Smooth muscle cell of bladder (primary cell): ENCODE results near the gene CLEC4G. TPM values are rescaled to one million over a fixed set of nuclear protein-coding genes. Genes with fewer than 3 reads are reported as not detected.

Experiments
- total RNA-seq: library from RNA; depleted of rRNA; stranded (reverse); fragments of >200 nt; gene quantifications from 2 replicates; pipeline ENCODE4 v1.2.3, GENCODE V29; 2014

The CLEC4G gene
- not detected in 2 replicates for total RNA-seq

GRCh38 chr19:7732045-7732444 lies at the start of gene CLEC4G:
CLEC4G (minus strand) TSS chr19:7732110; CDS start chr19:7732102, 8 bp downstream.

GRCh38 chr19:7762719-7763293 lies 30.9 kb upstream of the CLEC4G start, which contains the start of gene CLEC4M:
CLEC4M (plus strand) TSS chr19:7763243; CDS start chr19:7763267, 24 bp downstream.

GRCh38 chr19:7746903-7747884 lies 15.3 kb upstream of the CLEC4G start, which contains the start of gene CD209:
CD209 (minus strand) TSS chr19:7747534; CDS start chr19:7747511, 23 bp downstream.

GRCh38 chr19:7701654-7702457 lies 30.1 kb downstream of the CLEC4G start, which contains the start of gene FCER2:
FCER2 (minus strand) TSS chr19:7702131; CDS start chr19:7699760, 2,371 bp downstream.

GRCh38 chr19:7680606-7681339 lies 51.1 kb downstream of the CLEC4G start, which contains the start of gene TRAPPC5:
TRAPPC5 (plus strand) TSS chr19:7680833; CDS start chr19:7682254, 1,421 bp downstream.

Other genes with a start within 250 kb of the CLEC4G start
- 2.2 and 3.8 TPM in 2 replicates for gene PEX11G, start 243.1 kb downstream of the CLEC4G start, total RNA-seq
- gene ZNF358, start 216.0 kb downstream of the CLEC4G start, total RNA-seq: 8.5 and 11.4 TPM in 2 replicates
- 3.8 and 5.6 TPM in 2 replicates for gene MCOLN1, start 209.5 kb downstream of the CLEC4G start, total RNA-seq
- 38.5 and 63.0 TPM in 2 replicates for gene PNPLA6, start 196.4 kb downstream of the CLEC4G start, total RNA-seq
- gene CAMSAP3, start 136.2 kb downstream of the CLEC4G start, total RNA-seq: not detected in 2 replicates
- 20.9 and 23.4 TPM in 2 replicates for gene XAB2, start 102.6 kb downstream of the CLEC4G start, total RNA-seq
- gene PET100, start 102.3 kb downstream of the CLEC4G start, total RNA-seq: 34.2 and 39.3 TPM in 2 replicates
- not detected in 2 replicates for gene PCP2, start 98.4 kb downstream of the CLEC4G start, total RNA-seq
- gene STXBP2, start 95.0 kb downstream of the CLEC4G start, total RNA-seq: 6.6 and 8.8 TPM in 2 replicates
- not detected in 2 replicates for gene RETN, start 63.1 kb downstream of the CLEC4G start, total RNA-seq
- gene MCEMP1, start 55.0 kb downstream of the CLEC4G start, total RNA-seq: not detected in 2 replicates
- gene TRAPPC5, start 51.3 kb downstream of the CLEC4G start, total RNA-seq: 124 and 126 TPM in 2 replicates
- gene FCER2, start 30.0 kb downstream of the CLEC4G start, total RNA-seq: not detected in 2 replicates
- not detected in 2 replicates for gene CD209, start 15.4 kb upstream of the CLEC4G start, total RNA-seq
- gene CLEC4M, start 31.1 kb upstream of the CLEC4G start, total RNA-seq: not detected in 2 replicates
- gene EVI5L, start 98.1 kb upstream of the CLEC4G start, total RNA-seq: 13.5 and 14.7 TPM in 2 replicates
- gene PRR36, start 142.3 kb upstream of the CLEC4G start, total RNA-seq: under 0.01 TPM in 1 of 2 replicates, not detected in the other
- 6.0 and 6.3 TPM in 2 replicates for gene LRRC8E, start 156.4 kb upstream of the CLEC4G start, total RNA-seq
- gene MAP2K7, start 171.8 kb upstream of the CLEC4G start, total RNA-seq: 5.8 and 9.3 TPM in 2 replicates
- gene TGFBR3L, start 182.7 kb upstream of the CLEC4G start, total RNA-seq: 0.85 and 2.0 TPM in 2 replicates
- gene SNAPC2, start 188.2 kb upstream of the CLEC4G start, total RNA-seq: 11.7 and 14.1 TPM in 2 replicates
- gene CTXN1, start 194.0 kb upstream of the CLEC4G start, total RNA-seq: 0.85 and 1.9 TPM in 2 replicates
- 53.7 and 65.7 TPM in 2 replicates for gene TIMM44, start 211.6 kb upstream of the CLEC4G start, total RNA-seq